GM23248 (cell line): ENCODE data around the gene NDEL1. TPM values are rescaled to one million over a fixed set of nuclear protein-coding genes. Genes with fewer than 3 reads are reported as not detected.
A peak's percentile ranks its signal among the peaks of the same experiment; 100 is the strongest.

Experiments used
- DNase-seq: peaks from one replicate; pipeline ENCODE4 v3.0.0-alpha.2; 2015
- H2AFZ ChIP-seq: fragments of 200-600 bp; sonication (generic); 2 replicates; pipeline ENCODE4 v1.6.1; 2016; ENCODE audit warnings: antibody characterized with exemption
- H3F3A ChIP-seq: fragments of 200-600 bp; sonication (generic); 2 replicates; pipeline ENCODE4 v1.6.1; 2016; ENCODE audit warnings: mild to moderate bottlenecking, antibody characterized with exemption, mixed run types; ENCODE audit not compliant: insufficient read depth
- H3K27ac ChIP-seq: fragments of 200-600 bp; sonication (generic); 2 replicates; pipeline ENCODE4 v1.5.1; 2016; ENCODE audit warnings: mild to moderate bottlenecking
- H3K27me3 ChIP-seq: fragments of 200-600 bp; sonication (generic); replicated peaks from 2 replicates; pipeline ENCODE4 v1.6.1; 2016; ENCODE audit warnings: mild to moderate bottlenecking; ENCODE audit not compliant: insufficient read depth
- H3K36me3 ChIP-seq: fragments of 200-600 bp; sonication (generic); 2 replicates; pipeline ENCODE4 v1.6.1; 2016; ENCODE audit warnings: low read depth, mild to moderate bottlenecking
- H3K4me1 ChIP-seq: fragments of 200-600 bp; sonication (generic); 2 replicates; pipeline ENCODE4 v1.6.1; 2016; ENCODE audit warnings: mild to moderate bottlenecking; ENCODE audit not compliant: insufficient read depth
- H3K4me2 ChIP-seq: fragments of 200-600 bp; sonication (generic); one replicate; pipeline ENCODE4 v1.6.1; 2016; ENCODE audit warnings: mild to moderate bottlenecking; ENCODE audit not compliant: unreplicated experiment
- H3K4me3 ChIP-seq: fragments of 200-600 bp; sonication (generic); 2 replicates; pipeline ENCODE4 v1.5.1; 2016; ENCODE audit warnings: mild to moderate bottlenecking
- H3K79me2 ChIP-seq: fragments of 200-600 bp; sonication (generic); 2 replicates; pipeline ENCODE4 v1.6.1; 2016; ENCODE audit warnings: mild to moderate bottlenecking; ENCODE audit not compliant: insufficient read depth
- H3K9ac ChIP-seq: fragments of 200-600 bp; sonication (generic); 2 replicates; pipeline ENCODE4 v1.6.1; 2016; ENCODE audit warnings: mild to moderate bottlenecking
- H3K9me2 ChIP-seq: fragments of 200-600 bp; sonication (generic); 2 replicates; pipeline ENCODE4 v1.6.1; 2016; ENCODE audit warnings: mixed run types, mild to moderate bottlenecking, moderate library complexity; ENCODE audit not compliant: insufficient read depth
- H3K9me3 ChIP-seq: fragments of 200-600 bp; sonication (generic); one replicate; pipeline ENCODE4 v1.6.1; 2017; ENCODE audit warnings: low read depth
- H4K20me1 ChIP-seq: fragments of 200-600 bp; sonication (generic); 2 replicates; pipeline ENCODE4 v1.6.0; 2016; ENCODE audit not compliant: insufficient read depth
- EZH2 ChIP-seq: fragments of 200-600 bp; sonication (generic); IDR thresholded peaks from 2 replicates; pipeline ENCODE4 v1.6.1; 2018; ENCODE audit warnings: antibody characterized with exemption, mild to moderate bottlenecking; ENCODE audit not compliant: insufficient read depth, poor library complexity, severe bottlenecking
- EZH2phosphoT487 ChIP-seq: fragments of 200-600 bp; sonication (generic); IDR thresholded peaks from 2 replicates; pipeline ENCODE4 v1.6.1; 2018; ENCODE audit warnings: antibody characterized with exemption, moderate library complexity, mild to moderate bottlenecking, low read depth; ENCODE audit not compliant: insufficient read depth
- WGBS, 2 experiments: methylation state at CpG; one replicate each; pipeline ENCODE4 v1.1.6; 2015 to 2017; ENCODE audit warnings: low lambda C conversion rate in 2 of 2, low coverage in 1 of 2; ENCODE audit errors: missing lambda C conversion rate in 2 of 2; 5-methylcytosine and 5-hydroxymethylcytosine counted together
- in situ Hi-C: fragments of 300-500 bp; cut with MboI; formaldehyde crosslinking; loops from 2 replicates; pipeline ENCODE4 v1.15.0; 2020
- polyA plus RNA-seq: library from polyadenylated mRNA; unstranded; fragments of >200 nt; fragmentation: Nextera tagmentation; extraction: Ambion mirVana; gene quantifications from 2 replicates; pipeline ENCODE4 v1.2.1, GENCODE V29; 2016
- total RNA-seq: library from RNA; depleted of rRNA; stranded (reverse); fragments of >200 nt; shearing (Covaris generic); gene quantifications from 2 replicates; pipeline ENCODE4 v1.2.3, GENCODE V29; 2014

Gene NDEL1
- total and polyA plus RNA-seq, 2 experiments from 2014 or later = 74.9 to 111 TPM

- Histone ChIP-seq H4K20me1 (no peaks in the 10 kb centered on the region), H3K4me3 (no peak overlapping the region), H2AFZ (no peak overlapping the region), H3K4me1 (peaks cover 24% of the 10 kb centered on the region), H3K9me2 (no peaks in the 10 kb centered on the region), H3K27ac (no peak overlapping the region), H3K27me3 (no peaks in the 10 kb centered on the region), H3K79me2 (peaks cover 11% of the 10 kb centered on the region; the same call in 1 of the 2 replicates), H3K9me3 (no peaks in the 10 kb centered on the region), H3K36me3 (peaks cover 21% of the 10 kb centered on the region), H3K4me2 (no peak overlapping the region), H3F3A (peaks cover 58% of the 10 kb centered on the region), H3K9ac (no peak overlapping the region)
- in situ Hi-C loops = no loop called here
- DNase-seq = no peak
- TF ChIP-seq EZH2 (no peak), EZH2phosphoT487 (no peak)
- 98% methylated on average over 5 of the region's 5 CpGs for WGBS, 2 experiments
Observed at GRCh38 chr17:8481703-8482102, 46.0 kb downstream of the NDEL1 start.

DNA sequence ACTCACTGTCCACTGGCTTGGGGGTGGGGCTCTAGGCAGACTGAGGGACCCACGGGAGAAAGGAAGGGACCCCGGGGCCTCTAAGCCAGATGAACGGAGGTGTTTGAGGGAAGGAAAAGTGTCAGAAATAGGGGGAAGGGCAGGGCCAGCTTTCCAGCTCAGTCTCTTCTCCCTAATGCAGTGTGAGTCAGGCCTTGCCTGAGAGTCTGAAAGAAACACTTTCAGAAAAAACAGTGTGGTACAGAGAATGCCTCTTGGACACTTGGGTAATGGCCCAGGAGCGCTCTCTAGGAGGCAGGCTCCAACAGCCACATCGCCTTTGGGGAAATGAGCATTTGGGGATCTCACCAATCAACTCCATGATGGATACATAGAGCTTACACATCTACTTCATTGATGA is 46.9 kb downstream of the NDEL1 start:
- 88 to 90% methylated on average over 5 of the region's 5 CpGs for whole genome bisulfite sequencing, 2 experiments
- Histone ChIP-seq H3K27ac (no peak overlapping the region; the same call in 1 of the 2 replicates), H3K9ac (no peak overlapping the region), H3K9me2 (no peaks in the 10 kb centered on the region), H3K27me3 (no peaks in the 10 kb centered on the region), H4K20me1 (no peaks in the 10 kb centered on the region), H2AFZ (no peak overlapping the region), H3K36me3 (peaks cover 30% of the 10 kb centered on the region), H3K4me2 (no peak overlapping the region), H3F3A (peaks cover 51% of the 10 kb centered on the region), H3K79me2 (peaks cover 11% of the 10 kb centered on the region; the same call in 1 of the 2 replicates), H3K4me1 (peaks cover 24% of the 10 kb centered on the region), H3K4me3 (no peak overlapping the region), H3K9me3 (no peaks in the 10 kb centered on the region)
- peak; percentile 48 for DNase-seq
- in situ Hi-C loops = no loop called here
- TF ChIP-seq EZH2phosphoT487 = no peak
- TF ChIP-seq EZH2 = no peak

DNA sequence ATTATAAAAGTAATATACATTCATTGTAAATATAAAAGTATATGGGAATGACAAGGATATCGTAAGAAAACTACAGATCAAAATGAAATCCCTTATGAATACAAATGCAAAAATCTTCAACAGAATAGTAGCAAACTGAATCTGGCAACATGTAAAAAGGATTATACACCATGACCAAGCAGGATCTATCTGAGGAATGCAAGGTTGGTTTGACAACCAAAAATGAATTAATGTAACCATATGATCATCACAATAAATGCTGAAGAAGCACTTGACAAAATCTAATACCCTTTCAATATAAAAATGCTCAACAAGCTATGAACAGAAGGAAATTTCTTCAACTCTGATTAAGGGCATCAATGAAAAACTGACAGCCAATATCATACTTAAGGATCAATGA is 48.8 kb downstream of the NDEL1 start:
- Histone ChIP-seq H3F3A (peaks cover 55% of the 10 kb centered on the region), H3K9me2 (no peaks in the 10 kb centered on the region), H3K27me3 (no peaks in the 10 kb centered on the region), H3K4me2 (no peak overlapping the region), H4K20me1 (no peaks in the 10 kb centered on the region), H3K27ac (no peak overlapping the region), H3K79me2 (peaks cover 11% of the 10 kb centered on the region; the same call in 1 of the 2 replicates), H3K4me1 (peaks cover 20% of the 10 kb centered on the region), H3K36me3 (peaks cover 30% of the 10 kb centered on the region), H3K9ac (no peak overlapping the region), H2AFZ (no peak overlapping the region), H3K4me3 (no peak overlapping the region), H3K9me3 (no peaks in the 10 kb centered on the region)
- in situ Hi-C loops = no loop called here
- DNase-seq = no peak
- TF ChIP-seq EZH2 (no peak), EZH2phosphoT487 (no peak)
- 95 to 97% methylated on average over 1 of the region's 1 CpG for WGBS, 2 experiments

GRCh38 chr17:8485491-8485890 is 49.8 kb downstream of the NDEL1 start:
- no peak for DNase-seq
- Histone ChIP-seq H4K20me1 (no peaks in the 10 kb centered on the region), H3K36me3 (peaks cover 30% of the 10 kb centered on the region), H3K4me1 (peaks cover 19% of the 10 kb centered on the region), H3F3A (peaks cover 58% of the 10 kb centered on the region), H3K9me2 (no peaks in the 10 kb centered on the region), H3K79me2 (peaks cover 11% of the 10 kb centered on the region; the same call in 1 of the 2 replicates), H3K27me3 (no peaks in the 10 kb centered on the region), H3K4me3 (no peak overlapping the region), H2AFZ (no peak overlapping the region), H3K9ac (no peak overlapping the region), H3K27ac (no peak overlapping the region), H3K4me2 (no peak overlapping the region), H3K9me3 (no peaks in the 10 kb centered on the region)
- WGBS, 2 experiments = 37 to 38% methylated on average over 1 of the region's 1 CpG
- in situ Hi-C loops = no loop called here
- TF ChIP-seq EZH2phosphoT487 (no peak), EZH2 (no peak)

DNA sequence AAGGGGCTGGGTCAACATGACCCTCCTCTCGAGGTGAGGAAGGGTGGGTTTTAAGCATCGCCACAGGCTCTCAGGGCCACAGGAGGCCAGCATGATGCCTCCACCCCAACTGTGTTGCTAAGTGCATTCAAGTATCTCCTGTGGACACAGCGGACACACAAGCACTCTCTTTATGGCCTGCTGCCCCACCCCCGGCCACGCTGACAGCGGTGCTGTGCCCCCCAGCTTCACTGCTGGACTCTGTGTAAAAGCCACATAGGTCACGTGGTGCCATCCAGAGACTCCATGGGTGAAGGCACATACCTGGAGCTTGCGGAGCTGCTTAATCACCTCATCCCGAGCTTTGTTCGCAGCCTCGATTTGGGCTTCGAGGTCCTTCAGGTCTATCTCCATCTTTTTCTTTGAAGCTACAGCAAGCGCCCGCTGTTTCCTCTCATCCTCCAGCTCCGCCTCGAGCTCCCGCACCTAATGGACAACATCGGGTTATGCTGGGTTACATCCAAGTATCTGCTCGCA is 51.5 kb downstream of the NDEL1 start:
- H3K27me3 ChIP-seq = no peaks in the 10 kb centered on the region
- peaks cover 16% of the 10 kb centered on the region for H3K4me1 ChIP-seq
- peaks cover 30% of the 10 kb centered on the region for H3K36me3 ChIP-seq
- no peak overlapping the region for H3K27ac ChIP-seq
- H2AFZ ChIP-seq = no peak overlapping the region
- no peak overlapping the region for H3K4me2 ChIP-seq
- no peak overlapping the region for H3K4me3 ChIP-seq
- 91% methylated on average over 19 of the region's 19 CpGs for WGBS, 2 experiments
- no peaks in the 10 kb centered on the region for H4K20me1 ChIP-seq
- DNase-seq = no peak
- no peaks in the 10 kb centered on the region for H3K9me2 ChIP-seq
- H3F3A ChIP-seq = peaks cover 49% of the 10 kb centered on the region
- H3K9me3 ChIP-seq = no peaks in the 10 kb centered on the region
- TF ChIP-seq EZH2 = no peak
- no peak for TF ChIP-seq EZH2phosphoT487
- in situ Hi-C loops = no loop called here
- no peak overlapping the region for H3K9ac ChIP-seq
- peaks cover 8% of the 10 kb centered on the region; the same call in 1 of the 2 replicates for H3K79me2 ChIP-seq
